Cardiac muscle cell (in vitro differentiated cells and primary cell): ENCODE results near the gene AP3M1. TPM values are rescaled to one million over a fixed set of nuclear protein-coding genes. Genes with fewer than 3 reads are reported as not detected.

ENCODE experiments used
- DNase-seq, 2 donors: peaks; one replicate each; pipeline versions ENCODE4 v3.0.0 to v3.0.0-alpha.2; 2010 to 2017; ENCODE audit warnings: low read depth in 1 of 2, low spot score in 1 of 2
- H3K27ac ChIP-seq: fragments of 200-600 bp; sonication (generic); 2 replicates; pipeline ENCODE4 v1.5.1; 2016
- H3K27me3 ChIP-seq: fragments of 200-600 bp; sonication (generic); 2 replicates; pipeline ENCODE4 v1.6.0; 2016; ENCODE audit warnings: control low read depth
- H3K36me3 ChIP-seq: fragments of 200-600 bp; sonication (generic); 2 replicates; pipeline ENCODE4 v1.5.1; 2016; ENCODE audit warnings: control low read depth
- H3K4me1 ChIP-seq: fragments of 200-600 bp; sonication (generic); 2 replicates; pipeline ENCODE4 v1.8.1; 2017; ENCODE audit warnings: low read depth, mild to moderate bottlenecking, mixed run types
- H3K4me3 ChIP-seq: fragments of 200-600 bp; sonication (generic); 2 replicates; pipeline ENCODE4 v1.5.1; 2016; ENCODE audit warnings: mild to moderate bottlenecking
- H3K9me3 ChIP-seq: fragments of 200-600 bp; sonication (generic); 2 replicates; pipeline ENCODE4 v1.5.1; 2017; ENCODE audit warnings: low read depth, mild to moderate bottlenecking, control low read depth
- polyA plus RNA-seq: library from polyadenylated mRNA; unstranded; fragments of >200 nt; fragmentation: Nextera tagmentation; extraction: Ambion mirVana; gene quantifications from 2 replicates; pipeline ENCODE4 v1.2.1, GENCODE V29; 2016
- total RNA-seq: library from RNA; depleted of rRNA; stranded (reverse); fragments of >200 nt; gene quantifications from 2 replicates; pipeline ENCODE4 v1.2.3, GENCODE V29; 2016
- TF ChIP-seq, protein P1 (sequence below): IDR thresholded peaks from 2 replicates; pipeline ENCODE4 v1.5.1; 2012; ENCODE audit warnings: low read depth, mild to moderate bottlenecking, low read length

Gene AP3M1
- total and polyA plus RNA-seq, 2 experiments from 2014 or later, result 21.8 to 43.8 TPM

DNA sequence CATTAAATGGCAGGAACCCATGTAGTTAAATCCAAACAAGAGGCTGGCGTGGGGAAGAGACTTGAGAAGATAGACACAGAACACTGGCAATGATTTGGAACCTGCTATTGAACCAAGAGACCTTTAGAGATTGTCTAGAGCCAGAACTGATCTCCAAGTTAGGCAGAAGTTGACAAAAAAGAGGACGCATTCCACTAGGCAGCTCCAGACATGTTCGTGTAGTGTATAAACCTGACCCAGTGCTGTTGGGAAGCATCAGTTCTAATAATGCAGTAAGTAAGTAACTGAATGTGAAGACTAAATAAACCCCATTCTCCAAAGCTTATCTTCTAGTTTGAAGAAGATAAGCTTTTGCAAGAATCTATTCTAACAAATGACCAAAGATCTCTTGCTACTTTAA is 50.8 kb downstream of the AP3M1 start:
- Histone ChIP-seq H3K4me3 (no peak overlapping the region), H3K9me3 (no peaks in the 10 kb centered on the region), H3K27ac (peak overlapping the region; percentile 50), H3K27me3 (no peaks in the 10 kb centered on the region), H3K36me3 (peaks cover 72% of the 10 kb centered on the region), H3K4me1 (no peaks in the 10 kb centered on the region)
- no peak for DNase-seq
- TF ChIP-seq, protein P1, sequence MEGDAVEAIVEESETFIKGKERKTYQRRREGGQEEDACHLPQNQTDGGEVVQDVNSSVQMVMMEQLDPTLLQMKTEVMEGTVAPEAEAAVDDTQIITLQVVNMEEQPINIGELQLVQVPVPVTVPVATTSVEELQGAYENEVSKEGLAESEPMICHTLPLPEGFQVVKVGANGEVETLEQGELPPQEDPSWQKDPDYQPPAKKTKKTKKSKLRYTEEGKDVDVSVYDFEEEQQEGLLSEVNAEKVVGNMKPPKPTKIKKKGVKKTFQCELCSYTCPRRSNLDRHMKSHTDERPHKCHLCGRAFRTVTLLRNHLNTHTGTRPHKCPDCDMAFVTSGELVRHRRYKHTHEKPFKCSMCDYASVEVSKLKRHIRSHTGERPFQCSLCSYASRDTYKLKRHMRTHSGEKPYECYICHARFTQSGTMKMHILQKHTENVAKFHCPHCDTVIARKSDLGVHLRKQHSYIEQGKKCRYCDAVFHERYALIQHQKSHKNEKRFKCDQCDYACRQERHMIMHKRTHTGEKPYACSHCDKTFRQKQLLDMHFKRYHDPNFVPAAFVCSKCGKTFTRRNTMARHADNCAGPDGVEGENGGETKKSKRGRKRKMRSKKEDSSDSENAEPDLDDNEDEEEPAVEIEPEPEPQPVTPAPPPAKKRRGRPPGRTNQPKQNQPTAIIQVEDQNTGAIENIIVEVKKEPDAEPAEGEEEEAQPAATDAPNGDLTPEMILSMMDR, result no peak

DNA sequence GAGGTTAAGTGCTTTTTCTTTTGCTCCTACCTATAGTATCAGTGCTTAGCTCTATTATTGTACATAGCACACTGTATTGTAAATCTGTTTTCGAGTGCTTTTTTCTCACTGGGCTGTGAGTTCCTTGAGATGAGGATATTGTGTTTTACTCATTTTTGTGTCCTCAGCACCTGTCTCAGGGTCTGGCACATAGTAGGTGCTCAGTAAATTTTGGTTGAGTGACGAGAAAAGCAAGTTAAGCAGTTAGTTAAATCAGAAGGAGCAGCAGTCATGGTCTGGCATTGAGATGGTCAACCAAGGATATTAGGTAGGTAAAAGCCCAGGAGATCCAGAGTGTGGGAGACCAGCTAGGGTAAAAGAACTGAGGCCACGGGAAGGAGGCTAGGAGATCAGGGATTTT is 51.2 kb downstream of the AP3M1 start:
- no peak overlapping the region for H3K4me3 ChIP-seq
- peak overlapping the region; percentile 50 for H3K27ac ChIP-seq
- TF ChIP-seq, protein P1, result no peak
- H3K27me3 ChIP-seq, result no peaks in the 10 kb centered on the region
- no peaks in the 10 kb centered on the region for H3K4me1 ChIP-seq
- no peak for DNase-seq
- peaks cover 72% of the 10 kb centered on the region for H3K36me3 ChIP-seq
- H3K9me3 ChIP-seq, result no peaks in the 10 kb centered on the region

DNA sequence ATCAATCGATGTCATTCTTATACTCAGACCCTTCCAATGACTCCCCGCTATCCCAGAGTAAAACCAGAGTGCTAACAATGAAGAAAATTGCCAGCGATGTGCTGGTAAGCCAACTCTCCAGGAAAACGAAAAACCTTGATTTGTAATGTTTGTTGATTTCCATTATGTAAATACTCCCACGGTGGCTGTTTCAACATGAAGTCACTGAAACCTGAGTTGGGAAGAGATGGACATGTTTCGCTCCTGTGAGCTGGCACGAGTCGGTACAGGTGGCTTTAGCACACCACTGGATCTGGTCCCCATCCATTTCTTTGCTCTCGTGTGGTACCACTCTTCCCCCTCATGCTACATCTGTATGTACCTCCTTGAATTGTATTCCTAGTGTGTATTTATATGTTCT is 52.9 kb downstream of the AP3M1 start:
- peaks cover 83% of the 10 kb centered on the region for H3K36me3 ChIP-seq
- H3K27ac ChIP-seq, result peak overlapping the region; percentile 50
- no peaks in the 10 kb centered on the region for H3K4me1 ChIP-seq
- no peaks in the 10 kb centered on the region for H3K9me3 ChIP-seq
- no peak overlapping the region for H3K4me3 ChIP-seq
- DNase-seq, result no peak
- TF ChIP-seq, protein P1, result no peak
- H3K27me3 ChIP-seq, result no peaks in the 10 kb centered on the region

DNA sequence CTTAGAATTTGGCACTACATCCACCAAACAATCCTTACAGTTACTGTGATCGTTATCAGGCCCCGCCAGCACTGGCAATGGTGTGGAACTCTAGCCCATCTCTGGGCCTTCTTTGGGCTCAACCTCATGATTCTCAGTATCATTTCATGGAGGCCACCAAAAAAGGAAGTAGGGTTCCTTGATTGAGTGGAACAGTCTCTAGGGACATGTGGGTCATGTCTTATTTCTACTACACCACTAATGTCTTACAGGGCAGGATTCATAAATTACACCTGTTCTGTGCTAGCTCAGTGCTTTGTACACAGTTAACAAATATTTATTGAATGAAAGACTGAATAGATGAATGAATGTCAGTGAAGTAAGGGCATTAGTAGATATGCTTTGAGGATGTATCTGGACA is 53.9 kb downstream of the AP3M1 start:
- no peak for DNase-seq
- Histone ChIP-seq H3K4me1 (no peaks in the 10 kb centered on the region), H3K27me3 (no peaks in the 10 kb centered on the region), H3K27ac (no peak overlapping the region), H3K36me3 (peaks cover 89% of the 10 kb centered on the region), H3K4me3 (no peak overlapping the region), H3K9me3 (no peaks in the 10 kb centered on the region)
- TF ChIP-seq, protein P1, result no peak

DNA sequence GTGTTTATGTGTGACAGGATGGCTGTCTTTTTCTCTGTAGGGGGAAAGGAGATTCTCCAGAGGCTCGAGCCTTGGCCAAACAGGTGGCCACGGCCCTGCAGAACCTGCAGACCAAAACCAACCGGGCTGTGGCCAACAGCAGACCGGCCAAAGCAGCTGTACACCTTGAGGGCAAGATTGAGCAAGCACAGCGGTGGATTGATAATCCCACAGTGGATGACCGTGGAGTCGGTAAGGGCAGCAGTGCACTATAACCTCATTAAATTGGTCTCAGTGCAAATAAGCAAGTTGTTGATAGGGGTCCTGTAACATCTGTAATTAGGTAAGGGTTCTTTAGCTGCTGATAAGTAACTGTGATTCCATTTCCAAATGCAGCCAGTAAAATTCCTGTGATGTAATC is 56.4 kb downstream of the AP3M1 start:
- no peaks in the 10 kb centered on the region for H3K9me3 ChIP-seq
- TF ChIP-seq, protein P1, result no peak
- peaks cover 3% of the 10 kb centered on the region for H3K4me1 ChIP-seq
- peaks cover 90% of the 10 kb centered on the region for H3K36me3 ChIP-seq
- H3K27ac ChIP-seq, result no peak overlapping the region
- no peaks in the 10 kb centered on the region for H3K27me3 ChIP-seq
- H3K4me3 ChIP-seq, result no peak overlapping the region
- DNase-seq, result no peak
